GM18499 (cell line): Measurements from ENCODE around the gene KRTAP10-2.
"Not testable (repeated sequence)": the region's sequence is repeated elsewhere in the genome, so short reads cannot be mapped to it uniquely, and the experiment has no call there.

ENCODE experiments used
- ATAC-seq: cut with Tn5 transposase; IDR thresholded peaks from one replicate; pipeline ENCODE4 v1.9.1; 2021; ENCODE audit warnings: moderate number of reproducible peaks; ENCODE audit not compliant: insufficient read depth, unreplicated experiment

Gene KRTAP10-2

GRCh38 chr21:44503901-44504399 is 47.4 kb downstream of the KRTAP10-2 start:
- ATAC-seq: no peak

DNA sequence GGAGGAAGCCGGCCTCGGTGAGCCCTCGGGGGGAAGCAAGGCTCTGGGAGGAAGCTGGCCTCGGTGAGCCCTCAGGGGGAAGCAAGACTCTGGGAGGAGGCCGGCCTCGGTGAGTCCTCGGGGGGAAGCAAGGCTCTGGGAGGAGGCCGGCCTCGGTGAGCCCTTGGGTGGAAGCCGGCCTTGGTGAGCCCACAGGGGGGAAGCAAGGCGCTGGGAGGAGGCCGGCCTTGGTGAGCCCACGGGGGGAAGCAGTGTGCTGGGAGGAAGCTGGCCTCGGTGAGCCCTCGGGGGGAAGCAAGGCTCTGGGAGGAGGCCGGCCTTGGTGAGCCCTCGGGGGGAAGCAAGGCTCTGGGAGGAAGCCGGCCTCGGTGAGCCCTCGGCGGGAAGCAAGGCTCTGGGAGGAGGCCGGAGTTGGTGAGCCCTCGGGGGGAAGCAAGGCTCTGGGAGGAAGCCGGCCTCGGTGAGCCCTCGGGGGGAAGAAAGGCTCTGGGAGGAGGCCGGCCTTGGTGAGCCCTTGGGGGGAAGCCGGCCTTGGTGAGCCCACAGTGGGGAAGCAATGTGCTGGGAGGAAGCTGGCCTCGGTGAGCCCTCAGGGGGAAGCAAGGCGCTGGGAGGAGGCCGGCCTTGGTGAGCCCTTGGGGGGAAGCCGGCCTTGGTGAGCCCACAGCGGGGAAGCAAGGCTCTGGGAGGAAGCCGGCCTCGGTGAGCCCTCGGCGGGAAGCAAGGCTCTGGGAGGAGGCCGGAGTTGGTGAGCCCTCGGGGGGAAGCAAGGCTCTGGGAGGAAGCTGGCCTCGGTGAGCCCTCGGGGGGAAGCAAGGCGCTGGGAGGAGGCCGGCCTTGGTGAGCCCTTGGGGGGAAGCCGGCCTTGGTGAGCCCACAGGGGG is 48.1 kb downstream of the KRTAP10-2 start:
- ATAC-seq: not testable (repeated sequence)

DNA sequence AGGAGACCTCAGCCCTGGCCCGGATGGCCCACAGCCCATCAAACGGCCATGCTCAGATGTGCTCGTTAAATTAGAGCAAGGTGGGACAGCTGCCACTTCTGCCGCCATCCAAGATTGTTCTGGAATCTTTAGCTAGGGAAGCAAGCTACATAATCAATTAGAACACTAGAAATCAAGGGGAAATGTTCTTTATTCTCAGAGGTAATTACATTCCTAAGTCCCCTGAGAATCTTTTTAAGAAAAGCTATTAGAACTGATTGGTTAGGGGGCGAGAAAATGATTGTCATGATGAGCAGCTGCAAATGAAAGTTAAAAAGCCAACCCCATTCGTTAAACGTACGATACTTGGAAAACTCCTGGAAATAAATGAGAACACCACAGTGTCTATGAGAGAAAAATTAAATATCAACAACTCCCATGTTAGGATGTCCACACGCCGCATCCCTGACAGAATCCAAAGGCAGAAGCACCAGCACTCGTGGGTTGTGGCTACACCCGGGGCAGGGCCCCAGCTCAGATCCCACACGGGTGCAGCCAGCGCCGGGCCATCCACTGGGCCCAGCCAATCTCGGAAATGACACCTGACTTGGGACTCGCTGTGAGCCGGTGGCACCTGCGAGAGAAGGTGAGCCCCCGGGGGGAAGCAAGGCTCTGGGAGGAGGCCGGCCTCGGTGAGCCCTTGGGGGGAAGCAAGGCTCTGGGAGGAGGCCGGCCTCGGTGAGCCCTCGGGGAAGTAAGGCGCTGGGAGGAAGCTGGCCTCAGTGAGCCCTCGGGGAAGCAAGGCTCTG is 48.9 kb downstream of the KRTAP10-2 start:
- ATAC-seq: no peak
